ENCODE measurements around the gene SLC2A5.
"Not testable (repeated sequence)": the region's sequence is repeated elsewhere in the genome, so short reads cannot be mapped to it uniquely, and the experiment has no call there.

SLC2A5 gene

DNA sequence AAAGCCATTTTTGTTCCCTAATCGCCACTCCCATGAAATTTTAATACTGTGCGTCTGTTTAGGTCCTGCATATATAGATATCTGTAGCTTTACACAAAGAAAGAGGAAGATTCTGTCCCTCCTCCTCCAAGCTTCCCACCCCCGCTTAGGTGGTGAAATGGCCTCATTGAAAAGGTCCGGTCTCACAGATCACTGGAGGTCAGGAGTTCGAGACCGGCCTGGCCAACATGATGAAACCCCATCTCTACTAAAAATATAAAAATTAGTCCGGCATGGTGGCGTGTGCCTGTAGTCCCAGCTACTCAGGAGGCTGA is 64.1 kb downstream of the SLC2A5 start:
- no peak for DNase-seq (ENCODE audit: low read depth)

DNA sequence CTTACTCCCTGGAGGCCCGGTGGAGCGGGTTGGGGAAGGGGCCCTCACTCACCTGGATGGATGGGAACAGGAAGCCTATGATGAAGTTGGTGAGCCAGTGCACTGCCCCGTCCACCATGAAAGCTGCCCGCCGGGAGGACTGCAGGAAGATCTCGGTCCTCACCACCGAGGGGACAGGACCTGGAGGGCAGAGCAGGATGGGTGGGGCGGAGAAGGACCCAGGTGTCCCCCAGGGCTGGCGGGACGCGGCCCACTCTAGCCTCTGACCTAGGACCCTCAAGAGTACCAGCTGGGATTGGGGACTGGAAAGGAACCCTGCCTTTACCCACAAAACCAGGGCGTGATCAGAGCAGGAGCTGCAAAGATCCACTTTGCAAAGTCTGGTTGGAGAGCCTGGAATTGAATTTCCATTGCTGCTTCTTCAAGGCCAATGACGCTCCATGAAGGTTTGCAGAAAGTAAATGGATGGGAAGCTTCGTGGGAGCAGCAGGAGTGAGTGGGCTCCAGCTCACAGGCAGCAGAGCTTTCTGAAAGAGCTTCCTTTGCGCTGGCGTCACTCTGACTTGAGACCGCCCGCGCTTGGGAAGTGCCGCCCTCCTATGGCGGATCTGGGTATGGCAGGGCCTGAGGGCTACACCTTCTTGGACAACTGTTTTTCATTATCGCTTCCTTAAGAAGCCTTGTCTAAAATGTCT is 64.6 kb downstream of the SLC2A5 start:
- DNase-seq (ENCODE audit: low read depth) = no peak

GRCh38 chr1:9004031-9004699 is 65.3 kb downstream of the SLC2A5 start:
- no peak for DNase-seq (ENCODE audit: low read depth)

- not testable (repeated sequence) for DNase-seq (ENCODE audit: low read depth)
These were observed 67.2 kb downstream of the SLC2A5 start for GRCh38 chr1:9002215-9002560.

- DNase-seq (ENCODE audit: low read depth) = not testable (repeated sequence)
These were observed 67.8 kb downstream of the SLC2A5 start for GRCh38 chr1:9001534-9002214.

DNA sequence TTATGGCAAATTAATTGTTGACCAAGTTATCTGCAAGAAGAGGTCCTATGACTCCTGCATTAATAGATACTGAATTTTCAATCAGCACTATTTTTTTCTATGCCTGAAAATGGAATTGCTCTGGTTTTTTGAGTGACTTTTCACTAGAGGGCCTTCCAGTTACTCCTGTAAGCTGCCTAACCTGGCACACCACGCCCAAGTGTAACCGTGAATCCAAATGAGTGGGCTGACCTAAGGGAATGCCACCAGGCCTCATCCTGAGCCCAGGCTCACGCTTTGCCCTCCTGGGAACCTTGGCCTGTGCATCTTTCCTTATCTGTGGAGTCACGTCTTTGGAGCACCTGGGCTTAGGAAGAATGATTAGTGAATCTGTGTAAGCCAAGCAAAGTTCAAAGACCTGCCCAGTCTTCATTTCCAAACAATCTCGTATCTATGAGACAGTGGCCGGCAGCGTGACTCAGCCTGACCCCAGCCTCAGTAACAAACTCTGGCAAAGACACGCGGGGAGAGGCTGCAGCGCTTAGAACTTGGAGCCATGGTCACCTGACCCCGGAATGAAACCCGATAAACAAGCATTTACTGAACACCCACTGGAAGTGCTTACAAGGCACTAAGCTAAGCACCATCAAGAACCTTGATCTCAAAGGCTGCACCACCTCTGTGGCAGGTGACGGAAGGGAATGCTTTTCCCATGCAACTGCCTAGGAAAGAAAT is 75.3 kb downstream of the SLC2A5 start:
- DNase-seq (ENCODE audit: low read depth) = not testable (repeated sequence)

DNA sequence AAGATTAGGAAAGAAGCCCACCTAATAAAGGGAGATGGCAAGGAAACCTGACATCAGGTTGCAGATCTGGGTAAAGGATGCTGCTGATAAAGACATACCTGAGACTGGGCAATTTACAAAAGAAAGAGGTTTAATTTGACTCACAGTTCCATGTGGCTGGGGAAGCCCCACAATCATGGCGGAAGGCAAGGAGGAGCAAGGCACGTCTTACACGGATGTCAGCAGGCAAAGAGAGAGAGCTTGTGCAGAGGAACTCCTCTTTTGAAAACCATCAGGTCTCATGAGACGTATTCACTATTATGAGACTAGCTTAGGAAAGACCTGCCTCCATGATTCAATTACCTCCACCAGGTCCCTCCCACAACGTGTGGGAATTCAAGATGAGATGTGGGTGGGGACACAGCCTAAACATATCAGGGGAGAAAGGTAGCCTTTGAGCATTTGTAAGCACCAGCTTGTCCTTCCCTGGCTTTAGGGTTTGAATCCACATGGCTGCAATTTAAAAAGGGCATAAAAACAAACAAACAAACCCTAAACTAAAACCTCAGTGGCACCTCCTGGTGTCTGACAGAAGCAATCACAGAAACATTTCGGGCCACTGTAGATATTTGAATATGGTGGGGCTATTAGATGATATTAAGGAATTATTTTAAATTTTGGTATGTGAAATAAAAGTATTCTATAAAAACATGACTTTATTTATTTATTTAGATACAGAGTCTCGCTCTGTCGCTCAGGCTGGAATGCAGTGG is 76.3 kb downstream of the SLC2A5 start:
- DNase-seq (ENCODE audit: low read depth) = no peak

DNA sequence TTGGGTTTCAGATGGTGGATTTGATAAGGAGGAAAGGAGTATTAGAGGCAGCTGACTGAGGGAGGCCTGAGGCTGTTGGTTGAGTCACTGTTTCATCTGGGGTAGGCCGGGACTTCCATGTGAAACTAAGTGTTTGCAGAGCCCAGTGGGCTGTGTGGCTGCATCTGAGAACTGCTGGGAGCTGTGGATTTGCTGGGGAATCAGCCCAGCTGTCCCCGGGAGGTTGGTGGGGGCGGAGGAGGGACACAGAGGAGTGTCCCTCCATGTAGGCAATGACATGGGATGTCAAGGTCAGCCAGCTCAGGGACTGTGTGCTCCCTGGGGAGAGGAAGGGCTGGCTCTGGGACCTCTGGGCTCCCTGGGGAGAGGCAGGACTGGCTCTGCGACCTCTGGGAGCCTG is 79.6 kb downstream of the SLC2A5 start:
- DNase-seq (ENCODE audit: low read depth) = no peak

GRCh38 chr1:8989061-8989460 is 80.4 kb downstream of the SLC2A5 start:
- no peak for DNase-seq (ENCODE audit: low read depth)

GRCh38 chr1:8988618-8988967 is 80.8 kb downstream of the SLC2A5 start:
- no peak for DNase-seq (ENCODE audit: low read depth)

- DNase-seq (ENCODE audit: low read depth) = peak; percentile 24
These were observed 81.4 kb downstream of the SLC2A5 start for GRCh38 chr1:8987881-8988617.

DNA sequence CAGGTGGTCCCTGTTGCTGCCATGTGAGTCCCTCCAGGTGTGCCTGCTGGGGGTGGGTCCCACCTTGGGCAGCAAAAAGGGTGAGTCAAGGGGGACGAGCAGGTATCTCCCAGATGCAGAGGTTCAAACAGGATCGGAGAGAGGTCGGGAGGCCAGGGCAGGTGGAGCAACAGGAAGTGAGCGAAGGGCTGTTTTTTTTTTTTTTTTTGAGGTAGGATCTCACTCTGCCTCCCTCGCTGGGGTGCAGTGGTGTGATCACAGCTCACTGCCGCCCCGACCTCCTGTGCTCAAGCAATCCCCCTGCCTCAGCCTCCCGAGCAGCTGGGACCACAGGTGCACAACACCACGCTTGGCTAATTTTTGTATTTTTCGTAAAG is 82.6 kb downstream of the SLC2A5 start:
- no peak for DNase-seq (ENCODE audit: low read depth)

DNA sequence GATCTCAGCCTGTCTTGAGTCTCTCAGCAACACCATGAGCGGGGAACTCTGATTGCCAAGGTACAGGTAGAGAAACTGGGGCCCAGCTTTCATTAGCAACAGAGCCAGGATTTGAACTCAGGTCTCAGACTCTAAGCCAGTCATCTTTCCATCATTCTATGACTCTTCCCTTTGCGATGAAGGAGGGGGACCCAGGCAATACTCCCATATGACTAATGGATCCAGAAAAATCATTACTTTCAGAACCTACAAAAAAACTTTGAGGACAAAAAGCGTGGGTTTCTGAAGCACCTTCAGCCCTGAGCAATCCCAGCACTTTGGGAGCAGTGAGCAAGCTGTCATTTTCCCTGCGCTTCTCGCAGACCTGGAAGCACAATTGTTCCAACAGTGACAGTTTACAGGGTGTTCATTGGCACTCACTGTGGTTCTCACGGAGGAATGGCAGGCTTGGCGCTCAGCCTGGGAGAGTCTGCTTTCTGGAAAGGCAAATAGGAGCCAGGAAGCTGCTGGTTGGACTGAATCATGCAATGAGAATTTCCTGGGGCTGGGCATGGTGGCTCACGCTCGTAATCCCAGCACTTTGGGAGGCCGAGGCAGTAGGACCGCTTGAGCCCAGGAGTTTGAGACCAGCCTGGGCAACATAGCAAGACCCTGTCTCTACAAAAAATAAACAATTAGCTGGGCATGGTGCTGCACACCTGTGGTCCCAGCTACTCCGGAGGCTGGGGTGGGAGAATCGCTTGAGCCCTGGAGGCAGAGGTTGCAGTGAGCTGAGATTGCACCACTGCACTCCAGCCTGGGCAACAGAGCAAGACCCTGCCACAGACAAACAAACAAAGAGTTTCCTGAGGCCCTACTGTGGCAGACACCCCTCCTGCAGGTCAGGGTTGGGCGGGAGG is 83.3 kb downstream of the SLC2A5 start:
- DNase-seq (ENCODE audit: low read depth) = peak; percentile 97

Data from HS-5 (cell line).